GM12878 (cell line): Measurements from ENCODE around the gene FITM1. TPM values are rescaled to one million over a fixed set of nuclear protein-coding genes. Genes with fewer than 3 reads are reported as not detected.
A peak's percentile ranks its signal among the peaks of the same experiment; 100 is the strongest.

Experiments
- CBFB ChIP-seq: IDR thresholded peaks from 2 replicates; pipeline ENCODE4 v1.6.1; 2016; ENCODE audit warnings: antibody characterized with exemption, low read depth
- CEBPZ ChIP-seq: fragments of 150-350 bp; IDR thresholded peaks from 2 replicates; pipeline ENCODE4 v1.6.1; 2016; ENCODE audit warnings: low read depth, low read length
- CHD1 ChIP-seq: IDR thresholded peaks from 2 replicates; pipeline ENCODE4 v1.6.1; 2012; ENCODE audit warnings: low read depth, low read length, improper control_type of control experiment
- CHD2 ChIP-seq: IDR thresholded peaks from 2 replicates; pipeline ENCODE4 v1.6.1; 2011; ENCODE audit warnings: low read depth, low read length, improper control_type of control experiment, borderline replicate concordance
- EED ChIP-seq: sonication (generic); IDR thresholded peaks from 2 replicates; pipeline ENCODE4 v1.6.1; 2016; ENCODE audit warnings: antibody characterized with exemption, low read depth
- ESRRA ChIP-seq: IDR thresholded peaks from 2 replicates; pipeline ENCODE4 v1.6.1; 2012; ENCODE audit warnings: mild to moderate bottlenecking, low read length, improper control_type of control experiment
- FOS ChIP-seq: IDR thresholded peaks from 3 replicates; pipeline ENCODE4 v1.6.1; 2011; ENCODE audit warnings: borderline replicate concordance; ENCODE audit not compliant: insufficient read length; ENCODE audit errors: extremely low read depth
- HDGF ChIP-seq: fragments of 450-650 bp; IDR thresholded peaks from 2 replicates; pipeline ENCODE4 v1.6.1; 2016; ENCODE audit warnings: antibody characterized with exemption
- IKZF1 ChIP-seq: fragments of 450-650 bp; conservative IDR thresholded peaks from 2 replicates; pipeline ENCODE4 v1.6.1; 2017; ENCODE audit warnings: antibody characterized with exemption, mild to moderate bottlenecking
- MYC ChIP-seq: IDR thresholded peaks from 2 replicates; pipeline ENCODE4 v1.6.1; 2011; ENCODE audit warnings: mild to moderate bottlenecking, low read length, moderate library complexity, inconsistent platforms; ENCODE audit not compliant: insufficient read depth, insufficient replicate concordance, insufficient read length, severe bottlenecking
- NFYB ChIP-seq: IDR thresholded peaks from 2 replicates; pipeline ENCODE4 v1.6.1; 2011; ENCODE audit warnings: low read depth, mild to moderate bottlenecking, low read length, improper control_type of control experiment, moderate library complexity; ENCODE audit not compliant: insufficient read depth
- NRF1 ChIP-seq: conservative IDR thresholded peaks from 2 replicates; pipeline ENCODE4 v1.6.1; 2011; ENCODE audit warnings: mild to moderate bottlenecking, low read depth, low read length, improper control_type of control experiment
- PML ChIP-seq: IDR thresholded peaks from 2 replicates; pipeline ENCODE4 v1.6.1; 2012; ENCODE audit warnings: low read length, inconsistent platforms
- SUZ12 ChIP-seq: fragments of 200-600 bp; sonication (generic); IDR thresholded peaks from one replicate; pipeline ENCODE4 v1.6.1; 2018; ENCODE audit warnings: antibody characterized with exemption, mild to moderate bottlenecking; ENCODE audit not compliant: unreplicated experiment
- TCF12 ChIP-seq: IDR thresholded peaks from 2 replicates; pipeline ENCODE4 v1.6.1; 2011; ENCODE audit warnings: low read depth, mild to moderate bottlenecking, low read length
- YY1 ChIP-seq: IDR thresholded peaks from 2 replicates; pipeline ENCODE4 v1.6.1; 2011; ENCODE audit warnings: low read depth, mild to moderate bottlenecking, low read length
- ZZZ3 ChIP-seq: IDR thresholded peaks from 2 replicates; pipeline ENCODE4 v1.6.1; 2011; ENCODE audit warnings: low read depth; ENCODE audit not compliant: control insufficient read depth, insufficient read length
- polyA plus RNA-seq, 11 experiments: library from polyadenylated mRNA; depleted of rRNA in 4 of 11; unstranded in 6 of 11; stranded (reverse) in 5 of 11; fragments of >200 nt; fragmentation: Nextera tagmentation in 4 of 11; fragmentation: Illumina TruSeq in 1 of 11; extraction: Ambion mirVana in 4 of 11; extraction: Trizol in 1 of 11; gene quantifications; 1 replicate in 1 of 11; 2 replicates in 10 of 11; pipeline versions ENCODE4 v1.2.1 to v1.2.3, GENCODE V29; 2011 to 2016; ENCODE audit warnings: inconsistent platforms in 2 of 11, missing spikeins in 2 of 11, low read depth in 1 of 11
- total RNA-seq, 4 experiments: library from RNA; depleted of rRNA in 3 of 4; stranded (reverse); fragments of >200 nt in 3 of 4; fragmentation: Illumina TruSeq in 1 of 4; extraction: Trizol in 1 of 4; gene quantifications; 2 replicates each; pipeline versions ENCODE4 v1.2.1 to v1.2.3, GENCODE V29; 2013 to 2021
- TF ChIP-seq, protein P1 (sequence below), 3 experiments: IDR thresholded peaks in 2 of 3; conservative IDR thresholded peaks in 1 of 3; 2 replicates each; pipeline ENCODE4 v1.5.1; 2011; ENCODE audit warnings: low read depth in 3 of 3, low read length in 3 of 3, mild to moderate bottlenecking in 3 of 3, control low read depth in 2 of 3, moderate library complexity in 2 of 3, inconsistent platforms in 1 of 3, mixed read lengths in 1 of 3; ENCODE audit not compliant: control insufficient read depth in 2 of 3, insufficient read depth in 1 of 3; ENCODE audit errors: extremely low read depth in 1 of 3
- TF ChIP-seq, protein P2 (sequence below): IDR thresholded peaks from 2 replicates; pipeline ENCODE4 v1.6.1; 2012; ENCODE audit warnings: improper control_type of control experiment, low read depth, low read length; ENCODE audit not compliant: insufficient replicate concordance

FITM1 gene
- total and polyA plus RNA-seq, 10 of the 15 experiments (the other 5 are each of a cell fraction or from before 2014, with no cell fraction given): 0.11 to 1.9 (median 0.45) TPM; not detected in 2

GRCh38 chr14:24141097-24141880, 10.8 kb downstream of the FITM1 start, which contains the start of gene EMC9 (continued):
- TF ChIP-seq NFYB (peak; percentile 93), CHD2 (peak; percentile 85; the same call in 1 of the 2 replicates), CHD1 (no peak), FOS (peak; percentile 60), YY1 (peak; percentile 40), CEBPZ (peak; percentile 67), ESRRA (no peak), NRF1 (peak; percentile 38; the same call in 1 of the 2 replicates), SUZ12 (no peak), CBFB (peak; percentile 48; the same call in 1 of the 2 replicates), ZZZ3 (no peak), MYC (peak; percentile 76), TCF12 (0 out of 2 replicates have a peak, but pooled peaks have one; percentile 37), EED (no peak), HDGF (no peak; the same call in 1 of the 2 replicates), IKZF1 (peak; percentile 73), PML (peak; percentile 80; the same call in 1 of the 2 replicates)
- TF ChIP-seq, protein P1, sequence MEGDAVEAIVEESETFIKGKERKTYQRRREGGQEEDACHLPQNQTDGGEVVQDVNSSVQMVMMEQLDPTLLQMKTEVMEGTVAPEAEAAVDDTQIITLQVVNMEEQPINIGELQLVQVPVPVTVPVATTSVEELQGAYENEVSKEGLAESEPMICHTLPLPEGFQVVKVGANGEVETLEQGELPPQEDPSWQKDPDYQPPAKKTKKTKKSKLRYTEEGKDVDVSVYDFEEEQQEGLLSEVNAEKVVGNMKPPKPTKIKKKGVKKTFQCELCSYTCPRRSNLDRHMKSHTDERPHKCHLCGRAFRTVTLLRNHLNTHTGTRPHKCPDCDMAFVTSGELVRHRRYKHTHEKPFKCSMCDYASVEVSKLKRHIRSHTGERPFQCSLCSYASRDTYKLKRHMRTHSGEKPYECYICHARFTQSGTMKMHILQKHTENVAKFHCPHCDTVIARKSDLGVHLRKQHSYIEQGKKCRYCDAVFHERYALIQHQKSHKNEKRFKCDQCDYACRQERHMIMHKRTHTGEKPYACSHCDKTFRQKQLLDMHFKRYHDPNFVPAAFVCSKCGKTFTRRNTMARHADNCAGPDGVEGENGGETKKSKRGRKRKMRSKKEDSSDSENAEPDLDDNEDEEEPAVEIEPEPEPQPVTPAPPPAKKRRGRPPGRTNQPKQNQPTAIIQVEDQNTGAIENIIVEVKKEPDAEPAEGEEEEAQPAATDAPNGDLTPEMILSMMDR (IDR thresholded peaks at IDR 0.05 in 2 of 3, conservative IDR thresholded peaks at IDR 0.05 in 1 of 3; ENCODE audit: control insufficient read depth in 2 of 3, extremely low read depth in 1 of 3, insufficient read depth in 1 of 3, low read depth in 3 of 3, low read length in 3 of 3): peak in 2 of 3 experiments; percentile 27 to 35; a peak in 4 of 6 replicates
- TF ChIP-seq, protein P2, sequence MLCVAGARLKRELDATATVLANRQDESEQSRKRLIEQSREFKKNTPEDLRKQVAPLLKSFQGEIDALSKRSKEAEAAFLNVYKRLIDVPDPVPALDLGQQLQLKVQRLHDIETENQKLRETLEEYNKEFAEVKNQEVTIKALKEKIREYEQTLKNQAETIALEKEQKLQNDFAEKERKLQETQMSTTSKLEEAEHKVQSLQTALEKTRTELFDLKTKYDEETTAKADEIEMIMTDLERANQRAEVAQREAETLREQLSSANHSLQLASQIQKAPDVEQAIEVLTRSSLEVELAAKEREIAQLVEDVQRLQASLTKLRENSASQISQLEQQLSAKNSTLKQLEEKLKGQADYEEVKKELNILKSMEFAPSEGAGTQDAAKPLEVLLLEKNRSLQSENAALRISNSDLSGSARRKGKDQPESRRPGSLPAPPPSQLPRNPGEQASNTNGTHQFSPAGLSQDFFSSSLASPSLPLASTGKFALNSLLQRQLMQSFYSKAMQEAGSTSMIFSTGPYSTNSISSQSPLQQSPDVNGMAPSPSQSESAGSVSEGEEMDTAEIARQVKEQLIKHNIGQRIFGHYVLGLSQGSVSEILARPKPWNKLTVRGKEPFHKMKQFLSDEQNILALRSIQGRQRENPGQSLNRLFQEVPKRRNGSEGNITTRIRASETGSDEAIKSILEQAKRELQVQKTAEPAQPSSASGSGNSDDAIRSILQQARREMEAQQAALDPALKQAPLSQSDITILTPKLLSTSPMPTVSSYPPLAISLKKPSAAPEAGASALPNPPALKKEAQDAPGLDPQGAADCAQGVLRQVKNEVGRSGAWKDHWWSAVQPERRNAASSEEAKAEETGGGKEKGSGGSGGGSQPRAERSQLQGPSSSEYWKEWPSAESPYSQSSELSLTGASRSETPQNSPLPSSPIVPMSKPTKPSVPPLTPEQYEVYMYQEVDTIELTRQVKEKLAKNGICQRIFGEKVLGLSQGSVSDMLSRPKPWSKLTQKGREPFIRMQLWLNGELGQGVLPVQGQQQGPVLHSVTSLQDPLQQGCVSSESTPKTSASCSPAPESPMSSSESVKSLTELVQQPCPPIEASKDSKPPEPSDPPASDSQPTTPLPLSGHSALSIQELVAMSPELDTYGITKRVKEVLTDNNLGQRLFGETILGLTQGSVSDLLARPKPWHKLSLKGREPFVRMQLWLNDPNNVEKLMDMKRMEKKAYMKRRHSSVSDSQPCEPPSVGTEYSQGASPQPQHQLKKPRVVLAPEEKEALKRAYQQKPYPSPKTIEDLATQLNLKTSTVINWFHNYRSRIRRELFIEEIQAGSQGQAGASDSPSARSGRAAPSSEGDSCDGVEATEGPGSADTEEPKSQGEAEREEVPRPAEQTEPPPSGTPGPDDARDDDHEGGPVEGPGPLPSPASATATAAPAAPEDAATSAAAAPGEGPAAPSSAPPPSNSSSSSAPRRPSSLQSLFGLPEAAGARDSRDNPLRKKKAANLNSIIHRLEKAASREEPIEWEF: peak; percentile 57
